DMS79 treated with DMSO at 0.1 percent for 48 hours (cell line): ENCODE measurements around the gene CD59.
A peak's percentile ranks its signal among the peaks of the same experiment; 100 is the strongest.

ENCODE experiments used
- DNase-seq: peaks from one replicate; lab custom pipeline; 2025; lab: John Stamatoyannopoulos, UW

CD59 gene, protein sequence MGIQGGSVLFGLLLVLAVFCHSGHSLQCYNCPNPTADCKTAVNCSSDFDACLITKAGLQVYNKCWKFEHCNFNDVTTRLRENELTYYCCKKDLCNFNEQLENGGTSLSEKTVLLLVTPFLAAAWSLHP

DNA sequence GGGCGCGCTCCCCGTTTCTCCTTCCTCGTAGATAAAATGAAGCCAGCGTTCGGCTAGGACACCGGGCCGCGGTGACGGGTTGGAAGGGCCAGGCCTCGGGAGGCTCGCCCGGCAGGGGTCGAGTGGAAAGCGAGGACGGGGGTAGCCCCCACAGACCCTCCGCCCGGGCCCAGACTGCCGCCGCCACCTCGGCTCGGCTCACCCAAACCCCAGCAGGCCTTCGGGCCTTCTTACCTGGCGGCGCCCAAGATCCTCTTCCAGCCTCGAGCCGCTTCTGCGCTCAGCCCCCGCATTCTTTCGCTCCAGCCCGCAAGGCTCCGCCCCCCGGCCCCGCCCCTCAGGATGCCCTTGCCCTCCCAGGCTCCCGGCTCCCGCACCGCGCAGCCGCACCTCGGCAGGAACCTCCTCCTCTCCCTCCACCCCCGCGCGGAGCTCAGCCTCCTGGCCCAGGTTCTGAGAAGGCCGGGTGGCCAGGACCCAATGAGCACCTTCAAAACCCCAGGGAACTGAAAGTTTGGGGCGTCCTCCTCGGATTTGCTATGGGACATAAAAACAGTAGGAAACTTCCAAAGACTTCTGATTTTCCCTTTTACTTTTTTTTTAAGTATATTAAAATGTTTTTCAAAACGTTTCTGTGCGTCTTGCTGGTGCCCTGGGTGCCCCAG is at the start of gene CD59:
CD59 (minus strand) TSS at position 276 of the 665 bp plus-strand sequence. CDS start 13,978 bp downstream, outside the sequence.
- DNase-seq: peak; percentile 59

DNA sequence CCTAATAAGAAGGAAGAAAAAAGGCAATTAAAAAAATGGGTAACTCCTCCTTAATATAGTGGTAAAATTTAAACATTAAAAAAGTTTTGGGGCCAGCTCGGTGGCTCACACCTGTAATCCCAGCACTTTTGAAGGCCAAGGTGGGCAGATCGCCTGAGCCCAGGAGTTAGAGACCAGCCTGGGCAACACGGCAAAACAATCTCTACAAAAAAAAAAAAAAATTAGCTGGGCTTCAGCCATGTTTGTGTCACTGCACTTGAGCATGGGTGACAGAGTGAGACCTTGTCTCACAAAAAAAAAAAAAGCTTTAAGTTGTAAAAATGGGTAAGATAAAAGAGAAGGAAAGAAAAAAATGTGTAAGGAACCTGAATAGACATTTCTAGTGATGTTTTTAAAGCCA is 49.4 kb upstream of the CD59 start:
- DNase-seq: no peak

DNA sequence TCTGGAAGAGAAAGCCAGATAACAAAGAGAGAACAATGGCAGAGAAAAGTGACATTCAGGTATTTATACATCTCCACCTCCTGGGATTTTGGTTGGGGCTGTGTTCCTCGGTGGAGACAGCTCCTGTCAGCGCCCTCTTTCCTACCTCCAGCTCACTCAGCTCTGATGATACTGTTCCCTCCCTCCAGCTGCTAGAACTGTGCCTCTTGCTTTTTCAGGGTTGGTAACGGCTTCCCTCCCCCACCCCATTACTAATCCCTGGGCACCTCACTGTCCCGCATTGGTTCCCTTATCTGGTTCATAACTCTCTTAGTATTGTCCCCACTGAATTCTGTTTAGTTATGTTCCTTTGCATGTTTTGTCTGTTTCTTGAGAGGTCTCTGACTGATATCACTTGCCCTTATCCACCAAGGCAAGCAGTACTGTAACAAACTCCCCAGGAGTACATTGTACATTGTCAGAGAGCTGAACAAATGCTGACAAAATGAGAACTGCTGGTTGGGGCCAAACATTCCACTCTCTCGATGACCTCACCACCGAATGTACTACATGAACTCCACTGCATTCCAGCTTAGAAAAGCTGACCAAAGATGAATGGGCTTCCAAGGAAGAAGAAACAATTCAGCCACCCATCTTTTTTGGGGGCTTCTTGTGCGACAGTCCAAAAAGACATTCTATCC is 43.8 kb upstream of the CD59 start:
- DNase-seq: no peak

DNA sequence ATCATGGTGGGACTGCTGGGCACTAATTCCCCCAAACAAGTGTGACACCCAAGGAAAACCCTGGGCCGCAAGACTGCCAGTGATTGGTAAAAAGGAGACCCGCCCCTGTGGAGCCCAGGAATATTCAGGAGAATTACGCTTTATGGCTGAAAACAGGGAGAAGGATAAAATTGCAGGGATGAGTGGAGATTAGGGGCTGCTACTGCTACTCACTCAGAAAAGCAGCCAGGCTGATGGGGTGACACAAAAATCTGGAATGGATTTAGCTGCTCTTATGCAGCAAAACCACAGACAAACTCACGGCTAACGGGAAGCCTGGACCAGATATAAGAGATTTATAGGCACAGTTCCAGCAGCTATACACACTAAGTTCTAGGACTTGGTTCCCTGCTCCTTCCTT is 42.5 kb upstream of the CD59 start:
- DNase-seq: peak; percentile 46

- no peak for DNase-seq
Measured at GRCh38 chr11:33777906-33778305, 41.7 kb upstream of the CD59 start.

DNA sequence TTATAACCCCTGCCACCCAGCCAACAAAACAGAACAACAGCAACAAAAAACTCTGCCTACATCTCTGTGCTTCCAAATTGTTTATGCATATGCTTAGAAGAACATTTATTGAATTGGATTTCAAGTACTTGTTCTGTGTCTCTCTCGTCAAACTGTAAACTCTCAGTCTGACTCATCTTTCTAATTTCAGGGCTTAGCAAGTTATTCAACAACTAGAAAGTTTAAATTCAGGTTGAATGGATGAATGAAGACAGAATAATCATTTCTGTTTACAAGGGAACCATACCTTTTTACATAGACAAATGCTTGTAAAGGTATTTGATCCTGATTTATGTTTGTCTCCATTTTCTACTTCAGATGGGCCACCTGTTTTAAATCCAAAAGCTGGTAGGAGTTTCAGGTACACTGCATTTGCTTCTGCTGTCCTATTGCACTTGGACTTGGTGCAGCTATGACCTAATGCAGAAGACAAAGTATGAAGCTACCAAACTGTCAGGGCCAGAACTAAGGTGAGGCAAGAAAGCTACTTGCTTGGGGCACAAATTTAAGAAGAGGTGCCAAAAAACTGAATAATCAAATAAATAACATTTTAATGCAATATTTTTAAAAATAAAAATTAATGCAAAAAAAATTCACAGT is 39.7 kb upstream of the CD59 start:
- DNase-seq: no peak

- no peak for DNase-seq
Measured at GRCh38 chr11:33775467-33775807, 39.2 kb upstream of the CD59 start.

GRCh38 chr11:33774736-33775466 is 38.7 kb upstream of the CD59 start:
- DNase-seq: peak; percentile 51

GRCh38 chr11:33773987-33774735 is 37.9 kb upstream of the CD59 start, which contains the start of gene FBXO3:
FBXO3 (minus strand) TSS chr11:33774520; CDS start chr11:33774497, 23 bp downstream.
- peak; percentile 74 for DNase-seq

DNA sequence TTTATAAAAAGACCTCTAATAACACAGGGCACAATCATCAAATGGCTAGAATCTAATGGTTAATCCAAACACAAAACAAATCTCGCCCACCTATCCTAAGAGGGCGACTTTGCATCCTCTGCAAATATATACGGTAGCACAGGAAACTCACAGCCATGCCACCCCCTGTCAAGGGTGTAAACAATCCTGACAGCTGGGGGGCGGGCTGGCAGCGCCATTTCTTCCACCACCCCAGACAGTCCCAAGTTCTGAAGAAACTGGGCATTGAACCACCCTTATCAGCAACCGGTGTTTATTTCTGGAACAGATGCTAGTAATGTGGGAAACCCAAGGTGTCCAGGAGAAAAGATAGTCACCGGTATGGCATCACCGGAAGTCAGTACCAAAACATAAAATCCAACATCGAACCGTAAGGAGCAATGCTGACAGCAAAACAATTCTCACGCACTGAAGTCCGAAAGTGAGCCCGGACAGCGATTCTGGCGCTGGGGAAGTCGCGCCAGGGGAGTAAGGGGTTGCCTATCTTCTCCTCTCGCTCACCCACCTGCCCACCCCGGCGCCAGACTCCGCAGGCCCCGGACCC is 37.3 kb upstream of the CD59 start:
- peak; percentile 6 for DNase-seq

- DNase-seq: no peak
Measured at GRCh38 chr11:33772870-33773269, 36.6 kb upstream of the CD59 start.

GRCh38 chr11:33772300-33772699 is 36.1 kb upstream of the CD59 start:
- DNase-seq: no peak

DNA sequence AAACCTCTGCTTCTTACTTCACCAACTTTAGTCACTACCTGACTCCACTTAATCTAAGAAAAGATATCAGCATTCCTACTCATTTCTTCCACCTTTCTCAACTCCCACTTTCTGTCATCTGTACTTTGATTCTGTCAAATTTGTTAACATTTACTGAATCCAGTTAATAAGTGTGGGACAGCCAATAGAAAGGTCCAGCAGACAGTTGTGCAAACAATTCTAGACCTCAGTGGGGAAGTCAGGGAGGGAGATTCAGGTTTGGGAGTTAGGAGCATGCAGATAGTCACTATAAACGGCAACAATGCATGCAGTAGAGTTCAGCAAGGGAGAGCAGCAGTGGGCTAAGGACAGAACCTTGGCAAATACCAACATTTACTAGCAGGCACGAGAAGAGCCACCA is 34.0 kb upstream of the CD59 start:
- DNase-seq: no peak

DNA sequence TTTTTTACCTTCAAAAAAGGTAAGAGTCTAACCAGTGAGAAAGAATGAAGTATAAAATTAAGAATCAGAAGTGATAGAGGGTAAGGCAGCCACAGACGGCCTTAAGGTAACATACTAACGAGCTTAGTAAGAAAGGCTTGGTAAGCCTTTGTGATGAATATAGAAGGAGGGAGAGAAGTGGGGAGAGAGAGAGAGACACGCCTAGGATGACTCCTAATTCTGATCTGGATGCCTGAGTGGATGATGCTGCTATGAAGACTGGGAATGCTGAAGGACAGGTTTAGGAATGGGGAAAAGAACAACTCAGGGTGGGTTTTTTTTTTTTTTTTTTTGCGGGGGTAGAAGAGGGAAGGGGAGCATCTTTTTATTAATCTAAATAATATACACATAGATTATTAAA is 33.3 kb upstream of the CD59 start:
- no peak for DNase-seq

GRCh38 chr11:33767624-33768023 is 31.4 kb upstream of the CD59 start:
- DNase-seq: no peak

GRCh38 chr11:33766085-33766484 is 29.9 kb upstream of the CD59 start:
- DNase-seq: no peak

DNA sequence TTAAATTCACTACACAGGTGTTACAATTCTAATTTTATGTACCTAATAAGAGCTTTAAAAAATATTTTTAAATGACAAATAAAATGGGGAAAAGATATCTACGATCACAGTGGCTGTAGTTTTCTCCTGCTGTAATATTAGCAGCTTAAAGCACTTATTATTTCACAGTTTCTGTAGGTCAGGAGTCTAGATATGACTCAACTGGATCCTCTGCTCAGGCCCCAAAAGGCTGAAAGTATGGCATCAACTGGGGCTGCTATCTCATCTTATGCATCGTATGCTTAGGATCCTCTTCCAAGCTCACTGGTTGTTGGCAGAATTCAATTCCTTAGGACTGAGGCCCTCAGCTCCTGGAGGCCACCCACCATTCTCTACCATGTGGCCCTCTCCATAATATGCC is 25.2 kb upstream of the CD59 start:
- no peak for DNase-seq

DNA sequence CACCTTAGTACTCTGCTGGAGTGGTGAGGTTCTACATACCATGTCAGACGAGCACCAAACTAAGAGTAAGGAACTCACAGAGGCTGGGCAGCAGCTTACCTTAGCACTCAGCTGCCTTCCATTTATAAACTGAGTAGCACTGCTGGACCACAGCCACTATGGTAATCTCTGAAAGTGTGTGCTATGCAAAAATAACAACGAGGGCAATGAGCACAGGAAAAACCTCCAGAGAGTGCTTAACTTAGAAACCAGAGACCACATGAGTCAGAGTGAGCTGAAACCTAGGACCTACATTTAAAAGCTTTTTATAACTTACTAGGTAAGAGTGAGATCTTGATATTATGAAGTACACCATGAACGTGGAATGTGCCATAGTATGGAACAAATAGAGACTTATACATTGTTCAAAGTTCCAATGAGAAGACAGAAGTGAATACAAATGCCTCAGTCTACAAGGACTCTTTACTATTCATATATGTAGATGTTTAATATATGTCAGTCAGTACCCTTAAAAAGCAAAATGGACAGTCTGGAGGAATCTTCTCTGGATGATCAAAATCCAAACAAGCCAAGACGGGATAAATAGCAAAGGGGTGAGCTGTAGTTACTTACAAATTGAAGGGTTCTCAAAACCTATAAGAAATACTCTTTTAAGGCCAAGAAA is 17.2 kb upstream of the CD59 start:
- DNase-seq: no peak

- no peak for DNase-seq
Measured at GRCh38 chr11:33751878-33752277, 15.7 kb upstream of the CD59 start.

GRCh38 chr11:33747979-33748378 is 11.8 kb upstream of the CD59 start:
- no peak for DNase-seq

DNA sequence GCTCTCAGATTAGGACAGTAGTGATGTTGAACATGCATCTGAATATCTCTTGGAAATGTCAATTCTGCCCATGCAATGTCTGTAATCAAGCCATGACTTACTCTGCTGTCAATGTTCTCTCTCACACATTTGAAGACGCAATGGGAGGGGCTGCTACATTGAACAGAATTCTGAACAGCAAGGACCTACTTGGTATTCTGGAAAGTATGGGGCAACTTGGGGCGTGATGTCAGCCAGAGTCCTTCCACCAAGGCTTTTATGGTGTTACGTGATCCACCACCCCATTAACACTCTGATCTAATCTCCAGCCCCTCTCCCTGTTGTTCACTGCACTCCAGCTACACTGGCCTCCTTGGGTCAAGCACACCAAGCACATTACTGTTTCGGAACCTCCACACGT is 7.1 kb upstream of the CD59 start:
- no peak for DNase-seq
